ENCODE results near the gene HELZ.

The HELZ gene

GRCh38 chr17:67058036-67058435 is 187.0 kb downstream of the HELZ start:
- H3K36me3 Mint-ChIP-seq (ENCODE audit: low read depth), result no peaks in the 10 kb centered on the region
- H3K4me3 Mint-ChIP-seq, result no peak overlapping the region
- H3K9me3 Mint-ChIP-seq, result no peaks in the 10 kb centered on the region
- no peak for DNase-seq (ENCODE audit: low spot score)
- no peak overlapping the region for H3K27ac Mint-ChIP-seq
- no peaks in the 10 kb centered on the region for H3K27me3 Mint-ChIP-seq (ENCODE audit: low read depth)
- H3K4me1 Mint-ChIP-seq (ENCODE audit: low read depth), result no peaks in the 10 kb centered on the region

DNA sequence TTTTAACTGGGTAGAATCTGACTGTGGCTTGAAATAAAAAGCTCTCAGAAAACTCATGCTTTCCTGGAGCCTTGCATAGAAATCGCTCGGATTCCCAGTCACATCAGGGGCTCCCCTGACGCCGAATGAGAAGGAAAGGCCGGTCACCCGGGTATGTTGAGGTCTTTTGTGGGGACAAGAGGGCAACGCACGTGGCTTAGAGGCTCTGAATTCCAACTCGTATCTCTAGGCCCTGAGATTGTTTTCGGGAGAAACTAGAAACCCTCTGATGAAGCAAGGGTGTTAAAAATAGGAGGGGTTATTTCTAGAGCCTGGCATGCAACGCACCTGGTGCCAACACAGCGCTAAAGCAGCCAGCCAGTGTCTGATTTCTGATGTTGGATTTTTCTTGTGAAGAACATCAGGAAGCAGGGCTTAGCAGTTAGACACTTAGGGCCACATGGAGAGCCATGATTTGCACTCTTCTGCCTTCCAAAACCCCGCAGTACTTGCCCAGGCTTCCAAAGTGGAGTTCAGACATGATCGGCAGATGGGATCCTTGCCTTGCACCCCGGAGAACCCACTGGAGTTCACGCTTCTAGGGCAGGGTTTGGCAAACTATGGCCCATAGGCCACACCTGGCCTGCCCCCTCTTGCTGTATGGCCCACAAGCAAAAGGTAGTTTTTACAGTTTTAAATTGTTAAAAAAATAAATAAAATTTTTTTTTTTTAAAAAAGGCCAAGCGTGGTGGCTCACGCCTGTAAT is 188.1 kb downstream of the HELZ start:
- Mint-ChIP-seq H3K27me3 (ENCODE audit: low read depth) (no peaks in the 10 kb centered on the region), H3K9me3 (no peaks in the 10 kb centered on the region), H3K4me3 (no peak overlapping the region), H3K27ac (no peak overlapping the region), H3K36me3 (ENCODE audit: low read depth) (no peaks in the 10 kb centered on the region), H3K4me1 (ENCODE audit: low read depth) (no peaks in the 10 kb centered on the region)
- DNase-seq (ENCODE audit: low spot score), result no peak

DNA sequence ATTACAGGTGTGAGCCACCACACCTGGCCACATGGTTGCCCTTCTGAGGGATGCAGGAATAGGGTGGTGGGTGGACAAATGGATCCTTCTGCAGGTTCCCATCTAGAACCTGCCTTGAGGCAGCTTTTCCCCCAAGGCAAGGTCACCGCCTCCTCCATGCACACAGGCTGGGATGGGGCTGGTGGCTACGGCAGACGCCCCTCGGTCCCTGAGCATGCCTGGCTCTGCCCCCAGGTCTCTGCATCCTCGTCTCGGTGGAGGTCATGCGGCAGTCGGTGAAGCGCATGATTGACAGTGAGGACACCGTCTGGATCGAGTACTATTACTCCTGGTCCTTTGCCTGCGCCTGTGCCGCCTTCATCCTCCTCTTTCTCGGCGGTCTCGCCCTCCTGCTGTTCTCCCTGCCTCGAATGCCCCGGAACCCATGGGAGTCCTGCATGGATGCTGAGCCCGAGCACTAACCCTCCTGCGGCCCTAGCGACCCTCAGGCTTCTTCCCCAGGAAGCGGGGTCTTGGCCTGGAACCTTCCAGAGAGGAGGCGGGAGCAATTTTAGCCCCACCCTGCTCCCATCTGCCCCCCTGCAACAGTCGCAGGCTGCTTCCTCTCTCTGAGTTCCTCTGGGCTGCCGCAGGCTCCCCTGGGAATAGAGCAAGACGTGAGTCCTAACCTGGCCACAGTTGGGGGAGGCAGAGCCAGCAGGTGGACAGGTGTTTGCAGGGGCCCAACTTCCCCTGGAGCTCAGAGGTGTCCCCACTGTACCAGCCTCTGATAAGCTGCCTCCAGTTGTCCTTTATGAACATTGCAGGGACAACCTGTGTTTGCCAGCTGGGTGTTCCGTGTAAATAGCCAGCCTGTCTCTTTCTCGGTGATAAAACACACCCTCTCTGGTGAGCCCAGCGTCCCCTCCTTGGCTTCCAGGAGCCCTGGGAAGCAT is 188.9 kb downstream of the HELZ start:
- H3K27ac Mint-ChIP-seq, result no peak overlapping the region

DNA sequence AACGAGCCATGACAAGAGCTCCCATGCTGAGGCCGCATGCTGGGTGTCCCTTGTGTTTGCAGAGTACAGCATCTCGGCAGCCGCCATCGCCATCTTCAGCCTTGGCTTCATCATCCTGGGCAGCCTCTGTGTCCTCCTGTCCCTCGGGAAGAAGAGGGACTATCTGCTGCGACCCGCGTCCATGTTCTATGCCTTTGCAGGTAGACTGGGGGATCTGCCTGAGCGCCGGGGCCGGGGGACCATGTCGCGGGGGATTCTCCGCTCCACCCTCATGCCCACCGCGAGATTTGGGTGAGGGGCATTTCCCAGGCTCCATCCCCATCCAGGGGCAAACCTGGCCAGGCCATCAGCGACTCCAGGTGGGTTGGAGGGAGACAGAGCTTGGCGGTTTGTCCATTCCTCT is 190.0 kb downstream of the HELZ start:
- Mint-ChIP-seq H3K36me3 (ENCODE audit: low read depth) (no peaks in the 10 kb centered on the region), H3K9me3 (no peaks in the 10 kb centered on the region), H3K27me3 (ENCODE audit: low read depth) (no peaks in the 10 kb centered on the region), H3K4me3 (no peak overlapping the region), H3K4me1 (ENCODE audit: low read depth) (no peaks in the 10 kb centered on the region), H3K27ac (no peak overlapping the region)
- DNase-seq (ENCODE audit: low spot score), result no peak

More for the DNA sequence above, 188.9 kb downstream of the HELZ start:
- Mint-ChIP-seq H3K9me3 (no peaks in the 10 kb centered on the region), H3K36me3 (ENCODE audit: low read depth) (no peaks in the 10 kb centered on the region), H3K4me3 (no peak overlapping the region), H3K4me1 (ENCODE audit: low read depth) (no peaks in the 10 kb centered on the region), H3K27me3 (ENCODE audit: low read depth) (no peaks in the 10 kb centered on the region)
- DNase-seq (ENCODE audit: low spot score), result no peak

GRCh38 chr17:67054608-67055007 is 190.4 kb downstream of the HELZ start:
- H3K9me3 Mint-ChIP-seq, result no peaks in the 10 kb centered on the region
- H3K27ac Mint-ChIP-seq, result no peak overlapping the region
- H3K4me3 Mint-ChIP-seq, result no peak overlapping the region
- no peaks in the 10 kb centered on the region for H3K4me1 Mint-ChIP-seq (ENCODE audit: low read depth)
- DNase-seq (ENCODE audit: low spot score), result no peak
- H3K27me3 Mint-ChIP-seq (ENCODE audit: low read depth), result no peaks in the 10 kb centered on the region
- no peaks in the 10 kb centered on the region for H3K36me3 Mint-ChIP-seq (ENCODE audit: low read depth)

DNA sequence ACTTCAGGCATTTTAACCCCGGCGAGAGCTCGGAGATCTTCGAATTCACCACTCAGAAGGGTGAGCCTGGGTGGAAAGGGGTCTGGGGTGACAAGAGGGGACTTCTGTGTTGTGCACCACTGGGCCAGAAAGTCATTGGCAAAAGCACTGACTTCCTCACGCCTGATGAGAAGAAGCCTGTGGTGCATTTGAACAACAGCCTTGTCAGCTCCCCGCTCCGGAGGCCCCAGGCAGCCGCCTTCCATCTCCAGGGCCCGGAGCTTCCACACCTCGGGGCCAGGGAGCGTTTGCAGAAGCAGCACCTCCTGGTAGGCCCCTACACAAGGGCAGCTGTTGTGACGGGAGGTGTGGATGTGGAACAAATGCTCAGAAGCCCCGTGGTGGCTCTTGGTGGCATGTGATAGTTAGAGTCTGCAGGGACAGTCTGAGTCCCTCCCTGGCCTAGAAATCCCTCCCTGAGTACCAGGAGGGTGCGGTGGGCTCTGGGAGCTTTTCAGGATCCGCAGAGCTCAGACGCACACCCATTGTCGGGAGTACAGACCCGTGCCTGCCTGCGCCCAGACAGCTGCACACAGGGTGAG is 190.9 kb downstream of the HELZ start:
- Mint-ChIP-seq H3K36me3 (ENCODE audit: low read depth) (no peaks in the 10 kb centered on the region), H3K27ac (no peak overlapping the region), H3K4me3 (no peak overlapping the region), H3K27me3 (ENCODE audit: low read depth) (no peaks in the 10 kb centered on the region), H3K9me3 (peaks cover 5% of the 10 kb centered on the region), H3K4me1 (ENCODE audit: low read depth) (no peaks in the 10 kb centered on the region)
- no peak for DNase-seq (ENCODE audit: low spot score)

DNA sequence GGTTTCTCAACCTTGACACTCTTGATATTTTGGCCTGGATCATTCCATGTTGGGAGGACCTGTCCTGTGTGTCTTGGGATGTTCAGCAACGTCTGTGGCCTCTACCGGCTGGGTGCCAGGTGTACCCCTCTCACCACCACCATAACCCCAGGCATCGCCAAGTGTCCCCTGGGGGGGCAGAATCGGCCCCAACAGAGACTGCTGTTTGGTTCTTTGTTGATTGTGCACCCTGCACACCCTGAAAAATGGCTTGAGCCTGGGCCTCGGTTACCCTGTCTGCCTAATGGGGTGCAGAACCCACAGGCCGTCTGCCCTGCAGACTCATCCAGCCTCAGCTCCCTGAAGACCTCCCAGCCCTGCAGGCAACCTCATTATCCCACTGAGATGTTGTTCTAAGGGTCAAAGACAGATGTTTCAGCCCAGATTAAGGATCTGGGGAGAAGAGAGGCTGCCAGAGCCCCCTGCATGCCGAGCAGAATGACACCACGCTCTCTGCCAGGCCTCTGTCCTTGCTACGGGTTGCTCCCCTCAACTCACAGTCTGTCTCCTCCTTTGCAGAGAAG is 191.5 kb downstream of the HELZ start:
- DNase-seq (ENCODE audit: low spot score), result no peak
- Mint-ChIP-seq H3K4me3 (no peak overlapping the region), H3K9me3 (peaks cover 11% of the 10 kb centered on the region), H3K36me3 (ENCODE audit: low read depth) (no peaks in the 10 kb centered on the region), H3K4me1 (ENCODE audit: low read depth) (no peaks in the 10 kb centered on the region), H3K27ac (no peak overlapping the region), H3K27me3 (ENCODE audit: low read depth) (no peaks in the 10 kb centered on the region)

GRCh38 chr17:67052720-67053437 is 192.1 kb downstream of the HELZ start:
- Mint-ChIP-seq H3K4me3 (no peak overlapping the region), H3K36me3 (ENCODE audit: low read depth) (no peaks in the 10 kb centered on the region), H3K27ac (no peak overlapping the region), H3K27me3 (ENCODE audit: low read depth) (no peaks in the 10 kb centered on the region), H3K4me1 (ENCODE audit: low read depth) (no peaks in the 10 kb centered on the region), H3K9me3 (peaks cover 17% of the 10 kb centered on the region)
- no peak for DNase-seq (ENCODE audit: low spot score)

- H3K4me1 Mint-ChIP-seq (ENCODE audit: low read depth), result no peaks in the 10 kb centered on the region
- H3K9me3 Mint-ChIP-seq, result peaks cover 19% of the 10 kb centered on the region
- H3K4me3 Mint-ChIP-seq, result no peak overlapping the region
- no peak overlapping the region for H3K27ac Mint-ChIP-seq
- H3K36me3 Mint-ChIP-seq (ENCODE audit: low read depth), result no peaks in the 10 kb centered on the region
- peaks cover 3% of the 10 kb centered on the region for H3K27me3 Mint-ChIP-seq (ENCODE audit: low read depth)
- DNase-seq (ENCODE audit: low spot score), result no peak
These were observed 193.2 kb downstream of the HELZ start for GRCh38 chr17:67051837-67052236.

DNA sequence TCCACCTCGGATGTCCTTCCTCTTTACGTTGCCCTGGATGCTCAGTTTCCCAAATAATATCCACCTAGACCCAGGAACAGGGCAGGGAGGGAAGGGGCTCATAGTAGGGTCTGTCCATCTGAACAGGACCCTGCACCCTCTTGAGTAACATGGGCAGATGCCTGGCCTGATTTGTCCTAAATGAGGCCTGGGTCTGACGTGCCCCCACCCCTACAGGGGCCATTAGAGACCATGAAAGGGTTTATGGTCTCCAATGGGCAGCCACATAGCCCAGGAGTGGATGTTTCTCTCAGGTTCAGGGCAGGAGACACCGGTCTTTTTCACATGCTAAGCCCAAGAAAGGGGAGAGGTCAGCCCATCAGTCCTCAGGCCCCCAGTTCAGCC is 193.8 kb downstream of the HELZ start:
- H3K27ac Mint-ChIP-seq, result no peak overlapping the region
- H3K4me1 Mint-ChIP-seq (ENCODE audit: low read depth), result no peaks in the 10 kb centered on the region
- no peak for DNase-seq (ENCODE audit: low spot score)
- H3K36me3 Mint-ChIP-seq (ENCODE audit: low read depth), result no peaks in the 10 kb centered on the region
- H3K27me3 Mint-ChIP-seq (ENCODE audit: low read depth), result peaks cover 3% of the 10 kb centered on the region
- no peak overlapping the region for H3K4me3 Mint-ChIP-seq
- peaks cover 19% of the 10 kb centered on the region for H3K9me3 Mint-ChIP-seq

- Mint-ChIP-seq H3K4me3 (no peak overlapping the region), H3K27ac (no peak overlapping the region), H3K36me3 (ENCODE audit: low read depth) (no peaks in the 10 kb centered on the region), H3K27me3 (ENCODE audit: low read depth) (peaks cover 3% of the 10 kb centered on the region), H3K4me1 (ENCODE audit: low read depth) (no peaks in the 10 kb centered on the region), H3K9me3 (peaks cover 19% of the 10 kb centered on the region)
- no peak for DNase-seq (ENCODE audit: low spot score)
These were observed 194.4 kb downstream of the HELZ start for GRCh38 chr17:67050471-67051154.

- no peak overlapping the region for H3K4me3 Mint-ChIP-seq
- no peaks in the 10 kb centered on the region for H3K4me1 Mint-ChIP-seq (ENCODE audit: low read depth)
- peaks cover 19% of the 10 kb centered on the region for H3K9me3 Mint-ChIP-seq
- no peaks in the 10 kb centered on the region for H3K36me3 Mint-ChIP-seq (ENCODE audit: low read depth)
- H3K27ac Mint-ChIP-seq, result no peak overlapping the region
- DNase-seq (ENCODE audit: low spot score), result no peak
- peaks cover 3% of the 10 kb centered on the region for H3K27me3 Mint-ChIP-seq (ENCODE audit: low read depth)
These were observed 194.9 kb downstream of the HELZ start for GRCh38 chr17:67050066-67050465.
